GM10266 (cell line): ENCODE data around the gene PLXDC2.
"Not testable (repeated sequence)": the region's sequence is repeated elsewhere in the genome, so short reads cannot be mapped to it uniquely, and the experiment has no call there.

Experiments used
- DNase-seq: peaks from one replicate; pipeline ENCODE4 v3.0.0; 2012; ENCODE audit errors: extremely low spot score
- TF ChIP-seq, protein P1 (sequence below): IDR thresholded peaks from 2 replicates; pipeline ENCODE4 v1.5.1; 2012; ENCODE audit warnings: mild to moderate bottlenecking, low read depth; ENCODE audit not compliant: control insufficient read depth, insufficient read depth; ENCODE audit errors: missing control alignments

PLXDC2 gene

DNA sequence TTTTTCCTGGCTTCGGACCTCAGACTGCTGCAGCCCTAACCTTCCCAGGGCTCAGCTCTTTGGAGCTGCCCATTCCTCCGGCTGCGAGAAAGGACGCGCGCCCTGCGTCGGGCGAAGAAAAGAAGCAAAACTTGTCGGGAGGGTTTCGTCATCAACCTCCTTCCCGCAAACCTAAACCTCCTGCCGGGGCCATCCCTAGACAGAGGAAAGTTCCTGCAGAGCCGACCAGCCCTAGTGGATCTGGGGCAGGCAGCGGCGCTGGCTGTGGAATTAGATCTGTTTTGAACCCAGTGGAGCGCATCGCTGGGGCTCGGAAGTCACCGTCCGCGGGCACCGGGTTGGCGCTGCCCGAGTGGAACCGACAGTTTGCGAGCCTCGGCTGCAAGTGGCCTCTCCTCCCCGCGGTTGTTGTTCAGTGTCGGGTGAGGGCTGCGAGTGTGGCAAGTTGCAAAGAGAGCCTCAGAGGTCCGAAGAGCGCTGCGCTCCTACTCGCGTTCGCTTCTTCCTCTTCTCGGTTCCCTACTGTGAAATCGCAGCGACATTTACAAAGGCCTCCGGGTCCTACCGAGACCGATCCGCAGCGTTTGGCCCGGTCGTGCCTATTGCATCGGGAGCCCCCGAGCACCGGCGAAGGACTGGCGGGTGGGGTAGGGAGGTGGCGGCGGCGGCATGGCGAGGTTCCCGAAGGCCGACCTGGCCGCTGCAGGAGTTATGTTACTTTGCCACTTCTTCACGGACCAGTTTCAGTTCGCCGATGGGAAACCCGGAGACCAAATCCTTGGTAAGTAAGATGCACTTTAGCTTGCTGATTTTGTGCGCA is at the start of gene PLXDC2:
Gene PLXDC2 (plus strand): TSS at position 22 of the 820 bp plus-strand sequence.
- TF ChIP-seq, protein P1, sequence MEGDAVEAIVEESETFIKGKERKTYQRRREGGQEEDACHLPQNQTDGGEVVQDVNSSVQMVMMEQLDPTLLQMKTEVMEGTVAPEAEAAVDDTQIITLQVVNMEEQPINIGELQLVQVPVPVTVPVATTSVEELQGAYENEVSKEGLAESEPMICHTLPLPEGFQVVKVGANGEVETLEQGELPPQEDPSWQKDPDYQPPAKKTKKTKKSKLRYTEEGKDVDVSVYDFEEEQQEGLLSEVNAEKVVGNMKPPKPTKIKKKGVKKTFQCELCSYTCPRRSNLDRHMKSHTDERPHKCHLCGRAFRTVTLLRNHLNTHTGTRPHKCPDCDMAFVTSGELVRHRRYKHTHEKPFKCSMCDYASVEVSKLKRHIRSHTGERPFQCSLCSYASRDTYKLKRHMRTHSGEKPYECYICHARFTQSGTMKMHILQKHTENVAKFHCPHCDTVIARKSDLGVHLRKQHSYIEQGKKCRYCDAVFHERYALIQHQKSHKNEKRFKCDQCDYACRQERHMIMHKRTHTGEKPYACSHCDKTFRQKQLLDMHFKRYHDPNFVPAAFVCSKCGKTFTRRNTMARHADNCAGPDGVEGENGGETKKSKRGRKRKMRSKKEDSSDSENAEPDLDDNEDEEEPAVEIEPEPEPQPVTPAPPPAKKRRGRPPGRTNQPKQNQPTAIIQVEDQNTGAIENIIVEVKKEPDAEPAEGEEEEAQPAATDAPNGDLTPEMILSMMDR = no peak
- no peak for DNase-seq

DNA sequence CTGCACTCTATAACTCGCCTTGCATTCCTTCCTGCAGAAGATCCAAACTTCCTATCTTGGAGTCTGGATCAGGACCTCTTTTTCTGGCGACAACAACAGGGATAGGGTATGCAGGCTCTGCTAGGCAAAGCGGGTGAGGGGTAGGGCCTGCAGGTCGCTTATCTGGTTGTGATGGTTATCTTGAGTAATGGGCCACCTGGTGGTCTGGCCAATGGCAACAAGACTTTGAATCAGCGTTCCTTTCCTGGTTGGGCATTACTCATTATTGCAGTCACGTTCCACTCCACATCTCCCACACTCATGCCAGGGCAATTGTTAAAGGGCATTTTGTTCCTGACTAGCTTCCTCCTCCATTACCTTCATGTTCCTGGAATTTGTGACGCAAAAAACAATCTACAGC is 48.4 kb upstream of the PLXDC2 start:
- TF ChIP-seq, protein P1 = no peak
- DNase-seq = no peak

DNA sequence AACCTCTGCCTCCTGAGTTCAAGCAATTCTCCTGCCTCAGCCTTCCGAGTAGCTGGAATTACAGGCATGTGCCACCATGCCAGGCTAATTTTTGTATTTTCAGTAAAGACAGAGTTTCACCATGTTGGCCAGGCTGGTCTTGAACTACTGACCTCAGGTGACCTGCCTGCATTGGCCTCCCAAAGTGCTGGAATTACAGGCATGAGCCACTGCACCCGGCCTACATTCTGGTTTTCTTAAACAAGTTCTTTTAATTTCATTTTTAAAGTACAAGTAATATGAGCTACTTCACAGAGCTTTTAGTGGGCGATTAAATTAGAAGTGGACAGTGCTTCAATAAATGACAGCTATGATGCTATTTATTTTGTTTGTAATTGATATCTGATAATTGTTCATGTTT is 46.4 kb upstream of the PLXDC2 start:
- DNase-seq = not testable (repeated sequence)

DNA sequence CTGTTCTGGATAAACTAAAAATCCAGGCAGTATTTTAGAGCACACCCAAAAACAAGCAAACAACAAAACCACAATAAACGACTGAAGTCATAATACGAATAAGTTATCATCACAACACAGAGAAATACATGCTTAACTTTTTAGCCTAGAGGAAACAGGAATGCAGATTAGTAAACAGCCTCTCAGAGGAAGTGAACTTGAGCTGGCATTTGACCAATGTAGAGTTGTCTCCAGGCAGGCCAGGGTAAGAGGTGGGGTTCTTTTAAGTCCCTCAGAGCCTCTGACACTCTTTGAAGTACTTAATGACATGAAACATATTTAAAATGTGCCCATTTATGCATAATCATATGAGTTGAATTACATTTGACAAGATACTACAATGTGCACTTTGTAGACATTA is 43.3 kb upstream of the PLXDC2 start:
- DNase-seq = no peak
- TF ChIP-seq, protein P1 = no peak

DNA sequence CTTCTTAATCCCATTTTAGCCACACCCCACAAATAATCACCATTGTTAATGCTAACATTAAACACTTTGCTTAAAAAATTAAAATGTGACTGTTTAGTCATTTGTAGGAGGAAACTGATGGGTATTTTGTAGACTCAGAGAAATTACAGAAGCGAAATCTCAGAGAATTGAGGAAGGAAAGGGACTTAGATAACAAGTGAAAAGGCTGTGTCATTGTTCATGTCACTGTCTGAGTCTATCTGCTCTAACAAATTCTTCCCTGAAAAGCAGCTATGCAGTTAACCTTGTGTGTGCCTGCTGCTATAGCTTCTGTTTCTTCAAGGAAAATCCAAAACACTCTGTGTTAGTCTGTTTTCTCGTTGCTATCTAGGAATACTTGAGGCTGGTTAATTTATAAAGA is 40.9 kb upstream of the PLXDC2 start:
- no peak for DNase-seq

DNA sequence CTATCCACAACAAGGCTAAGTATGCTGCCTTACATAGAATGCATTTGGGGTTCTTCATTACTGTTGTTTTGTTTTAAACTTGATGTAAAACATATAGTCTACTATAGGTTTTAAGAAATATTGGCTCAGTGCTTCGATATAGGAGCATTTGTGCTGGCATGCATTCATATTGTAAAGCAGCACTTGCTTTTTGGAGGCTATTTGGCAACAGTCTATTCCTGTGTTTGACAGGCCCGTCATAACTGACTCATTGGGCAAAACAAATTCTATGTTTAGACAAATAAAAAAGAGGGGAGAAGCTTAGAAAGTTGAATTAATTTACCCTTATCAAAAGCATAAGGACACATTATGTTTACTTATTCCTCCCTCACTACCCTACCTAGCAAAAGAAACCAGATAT is 38.4 kb upstream of the PLXDC2 start:
- TF ChIP-seq, protein P1 = no peak
- DNase-seq = no peak

More for the DNA sequence above, 40.9 kb upstream of the PLXDC2 start:
- TF ChIP-seq, protein P1 = no peak

DNA sequence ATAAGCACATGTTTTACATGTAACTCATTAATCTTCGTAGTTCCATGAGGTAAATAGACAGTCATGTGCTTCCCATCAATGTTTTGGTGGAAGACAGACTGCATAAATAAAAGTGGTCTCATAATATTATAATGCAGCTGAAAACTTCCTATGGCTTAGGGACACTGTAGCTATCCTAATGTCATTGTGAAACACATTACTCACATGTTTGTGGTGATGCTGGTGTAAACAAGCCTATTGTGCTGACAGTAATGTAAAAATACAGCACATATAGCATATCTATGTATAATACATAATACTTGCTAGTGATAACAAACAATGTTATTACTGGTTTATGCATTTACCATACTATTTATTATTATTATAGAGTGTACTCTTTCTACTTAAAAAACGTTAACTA is 37.2 kb upstream of the PLXDC2 start:
- TF ChIP-seq, protein P1 = no peak

DNA sequence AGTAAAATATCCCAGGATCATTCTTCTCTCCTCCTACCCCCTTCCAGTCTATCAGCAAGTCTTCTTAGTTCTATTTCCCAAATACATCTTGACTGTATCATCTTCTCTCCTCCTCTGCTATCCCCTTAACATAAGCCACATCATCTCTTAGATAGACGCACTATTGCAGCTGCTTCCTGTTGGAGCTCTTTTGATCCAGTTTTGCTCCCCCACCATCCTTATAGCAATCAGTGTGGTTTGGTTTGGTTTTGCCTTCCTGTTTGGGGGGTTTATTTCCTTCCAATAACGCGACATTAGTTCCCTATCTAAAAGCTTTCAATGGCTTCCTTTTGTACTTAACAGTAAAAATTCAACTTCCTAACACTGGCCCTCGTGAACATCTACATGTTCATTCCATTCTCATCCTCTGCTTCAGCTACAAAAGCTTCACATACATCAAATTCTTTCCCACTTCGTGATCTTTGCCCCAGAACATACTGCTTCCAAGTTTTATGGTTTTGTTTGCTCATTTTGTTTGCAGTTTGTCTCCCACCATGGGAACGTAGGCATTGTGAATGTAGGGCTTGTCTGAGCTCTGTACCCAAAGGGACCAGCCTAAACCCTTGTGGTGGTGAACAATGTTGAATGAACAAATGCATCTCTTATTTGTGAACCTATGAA is 33.7 kb upstream of the PLXDC2 start:
- no peak for DNase-seq
- TF ChIP-seq, protein P1 = no peak

More for the DNA sequence above, 37.2 kb upstream of the PLXDC2 start:
- DNase-seq = no peak
